ENCODE data around the gene CBL. TPM values are rescaled to one million over a fixed set of nuclear protein-coding genes. Genes with fewer than 3 reads are reported as not detected.
A peak's percentile ranks its signal among the peaks of the same experiment; 100 is the strongest.

CBL gene
- polyA plus RNA-seq, 2 of the 4 experiments (the other 2 are of a cell fraction), result 6.0 to 14.1 TPM

DNA sequence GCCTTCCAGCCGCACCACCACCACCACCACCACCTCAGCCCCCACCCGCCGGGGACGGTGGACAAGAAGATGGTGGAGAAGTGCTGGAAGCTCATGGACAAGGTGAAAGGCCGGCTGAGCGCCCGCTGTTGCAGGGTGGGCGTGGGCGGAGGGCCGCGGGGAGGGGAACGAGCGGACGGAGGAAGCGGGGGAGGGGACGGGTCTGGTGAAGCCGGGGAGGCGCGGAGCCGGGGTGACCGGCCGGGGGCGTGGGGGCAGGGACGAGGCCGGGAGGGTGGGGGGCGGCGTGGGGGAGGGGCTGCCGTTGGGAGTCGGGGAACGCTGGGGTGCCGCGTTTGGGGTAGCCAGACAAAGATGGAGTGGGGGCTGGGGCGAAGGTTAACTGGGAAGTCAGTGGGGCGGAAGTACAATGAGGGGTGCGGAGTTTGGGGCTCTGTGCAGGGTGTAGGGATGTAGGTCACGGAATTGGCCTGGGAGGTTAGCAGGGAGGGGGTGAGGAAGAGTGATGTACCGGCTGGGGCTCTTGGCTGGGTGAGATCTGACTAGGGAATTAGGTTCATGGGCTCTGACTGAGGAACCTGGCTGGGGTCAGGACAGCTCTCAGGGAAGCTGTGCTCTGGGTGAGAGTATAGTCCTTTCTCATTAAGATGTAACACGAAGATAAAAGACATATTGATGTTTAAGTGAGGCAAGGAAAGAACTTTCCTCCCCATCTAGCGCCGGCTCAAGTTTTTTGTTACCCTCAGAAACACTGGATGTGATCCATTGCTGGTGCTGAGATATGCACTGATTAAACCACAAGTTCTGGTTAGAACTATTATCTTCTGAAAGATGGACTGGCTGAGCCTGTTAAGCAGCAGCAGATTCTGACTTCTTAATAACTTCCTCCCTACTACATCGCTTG is 624 bp downstream of the CBL start:
- Histone ChIP-seq H3K4me3 (peak overlapping the region; percentile 98), H3K4me1 (peaks cover 21% of the 10 kb centered on the region), H3K4me2 (peak overlapping the region; percentile 98), H3K27ac (peak overlapping the region; percentile 94 to 99), H3K9me3 (no peaks in the 10 kb centered on the region)
- peak; percentile 57 to 64 for ATAC-seq
- TF ChIP-seq, protein P1, sequence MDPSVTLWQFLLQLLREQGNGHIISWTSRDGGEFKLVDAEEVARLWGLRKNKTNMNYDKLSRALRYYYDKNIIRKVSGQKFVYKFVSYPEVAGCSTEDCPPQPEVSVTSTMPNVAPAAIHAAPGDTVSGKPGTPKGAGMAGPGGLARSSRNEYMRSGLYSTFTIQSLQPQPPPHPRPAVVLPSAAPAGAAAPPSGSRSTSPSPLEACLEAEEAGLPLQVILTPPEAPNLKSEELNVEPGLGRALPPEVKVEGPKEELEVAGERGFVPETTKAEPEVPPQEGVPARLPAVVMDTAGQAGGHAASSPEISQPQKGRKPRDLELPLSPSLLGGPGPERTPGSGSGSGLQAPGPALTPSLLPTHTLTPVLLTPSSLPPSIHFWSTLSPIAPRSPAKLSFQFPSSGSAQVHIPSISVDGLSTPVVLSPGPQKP (IDR thresholded peaks at IDR 0.05; ENCODE audit: low read depth, low read length), result no peak
- TF ChIP-seq BHLHE40 (IDR thresholded peaks at IDR 0.05; ENCODE audit: low read depth, low read length), result no peak
- no peak for FAIRE-seq
- DNase-seq (ENCODE audit: low read depth in 1 of 2, low spot score in 1 of 2), result no peak
- ChIA-PET POLR2A (interaction anchor here (1.4 to 1.5 kb wide), 2 partner anchors 38 to 122 kb away, joined by 3 to 4 read pairs; partner anchors contain the start of gene HMBS), CTCF (interaction anchor here (0.7 to 2.7 kb wide), 23 partner anchors 9 to 268 kb away, joined by 3 to 17 read pairs (median 4); partner anchors contain the start of gene C1QTNF5)
- WGBS (ENCODE audit: missing lambda C conversion rate), result 10% methylated on average over 9 of the region's 41 CpGs

DNA sequence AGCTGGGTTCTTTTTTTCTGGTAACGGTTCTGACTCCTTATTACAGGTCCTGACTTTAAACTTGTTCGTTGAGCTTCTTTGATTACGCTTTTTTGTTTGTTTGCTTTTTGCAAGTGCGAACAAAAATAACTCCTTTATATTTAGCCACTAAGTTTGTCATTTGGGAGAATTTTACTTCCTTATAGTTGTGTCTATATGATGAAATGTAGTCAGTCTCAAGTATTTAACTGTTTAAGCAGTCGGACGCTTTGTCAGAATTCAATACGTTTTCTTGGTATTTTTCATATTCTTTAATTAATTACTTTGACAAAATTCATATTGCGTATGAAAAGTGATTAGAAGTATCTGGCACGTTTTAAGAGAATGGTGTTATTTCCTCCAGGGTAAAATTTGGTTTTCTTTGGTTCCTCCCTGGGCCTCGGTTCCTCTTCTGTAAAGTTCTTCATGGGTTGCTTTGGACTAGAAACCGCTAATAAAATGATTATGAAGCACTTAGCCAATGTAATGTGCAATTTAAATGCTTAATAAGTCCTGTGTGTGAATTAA is 1.3 kb downstream of the CBL start:
- no peak for DNase-seq (ENCODE audit: low read depth in 1 of 2, low spot score in 1 of 2)
- FAIRE-seq, result no peak

More for the DNA sequence above, 1.3 kb downstream of the CBL start:
- ATAC-seq, result no peak
- H3K9me3 ChIP-seq, result no peaks in the 10 kb centered on the region
- H3K4me2 ChIP-seq, result peak overlapping the region; percentile 98
- H3K27ac ChIP-seq, result peak overlapping the region; percentile 94 to 99
- ChIA-PET POLR2A (interaction anchor here (1.5 kb wide), 1 partner anchor 38 kb away, joined by 3 read pairs; no protein-coding TSS in a partner anchor), CTCF (interaction anchor here (1.2 to 2.7 kb wide), 5 partner anchors 10 to 62 kb away, joined by 3 to 17 read pairs (median 4); no protein-coding TSS in a partner anchor)
- TF ChIP-seq FOSL2 (IDR thresholded peaks at IDR 0.05) (no peak), FOSL2 (CRISPR knock-in tag; IDR thresholded peaks at IDR 0.05) (no peak), CBX8 (IDR thresholded peaks at IDR 0.05) (no peak), PHF8 (IDR thresholded peaks at IDR 0.05; ENCODE audit: borderline replicate concordance, low read depth) (no peak), CEBPB (IDR thresholded peaks at IDR 0.05) (no peak), FOXS1 (CRISPR knock-in tag; IDR thresholded peaks at IDR 0.05) (no peak), TP53 (CRISPR knock-in tag; IDR thresholded peaks at IDR 0.05) (no peak), ESRRA (IDR thresholded peaks at IDR 0.05; ENCODE audit: borderline replicate concordance, low read length) (no peak), NPAS2 (CRISPR knock-in tag; IDR thresholded peaks at IDR 0.05; ENCODE audit: borderline replicate concordance) (no peak), RARB (CRISPR knock-in tag; IDR thresholded peaks at IDR 0.05) (no peak), RFX5 (IDR thresholded peaks at IDR 0.05) (no peak), EHF (CRISPR knock-in tag; IDR thresholded peaks at IDR 0.05) (no peak), KDM5A (IDR thresholded peaks at IDR 0.05) (no peak), EP300 (IDR thresholded peaks at IDR 0.05) (no peak), HOXB13 (CRISPR knock-in tag; IDR thresholded peaks at IDR 0.05; ENCODE audit: low read depth) (no peak), ZNF302 (CRISPR knock-in tag; IDR thresholded peaks at IDR 0.05) (no peak)
- TF ChIP-seq, protein P1 (IDR thresholded peaks at IDR 0.05; ENCODE audit: low read depth, low read length), result no peak
- TF ChIP-seq, protein P2, sequence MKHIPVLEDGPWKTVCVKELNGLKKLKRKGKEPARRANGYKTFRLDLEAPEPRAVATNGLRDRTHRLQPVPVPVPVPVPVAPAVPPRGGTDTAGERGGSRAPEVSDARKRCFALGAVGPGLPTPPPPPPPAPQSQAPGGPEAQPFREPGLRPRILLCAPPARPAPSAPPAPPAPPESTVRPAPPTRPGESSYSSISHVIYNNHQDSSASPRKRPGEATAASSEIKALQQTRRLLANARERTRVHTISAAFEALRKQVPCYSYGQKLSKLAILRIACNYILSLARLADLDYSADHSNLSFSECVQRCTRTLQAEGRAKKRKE (CRISPR knock-in tag; IDR thresholded peaks at IDR 0.05; ENCODE audit: low read depth), result no peak
- TF ChIP-seq, protein P3, sequence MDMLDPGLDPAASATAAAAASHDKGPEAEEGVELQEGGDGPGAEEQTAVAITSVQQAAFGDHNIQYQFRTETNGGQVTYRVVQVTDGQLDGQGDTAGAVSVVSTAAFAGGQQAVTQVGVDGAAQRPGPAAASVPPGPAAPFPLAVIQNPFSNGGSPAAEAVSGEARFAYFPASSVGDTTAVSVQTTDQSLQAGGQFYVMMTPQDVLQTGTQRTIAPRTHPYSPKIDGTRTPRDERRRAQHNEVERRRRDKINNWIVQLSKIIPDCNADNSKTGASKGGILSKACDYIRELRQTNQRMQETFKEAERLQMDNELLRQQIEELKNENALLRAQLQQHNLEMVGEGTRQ (IDR thresholded peaks at IDR 0.05), result no peak
- TF ChIP-seq, protein P4, sequence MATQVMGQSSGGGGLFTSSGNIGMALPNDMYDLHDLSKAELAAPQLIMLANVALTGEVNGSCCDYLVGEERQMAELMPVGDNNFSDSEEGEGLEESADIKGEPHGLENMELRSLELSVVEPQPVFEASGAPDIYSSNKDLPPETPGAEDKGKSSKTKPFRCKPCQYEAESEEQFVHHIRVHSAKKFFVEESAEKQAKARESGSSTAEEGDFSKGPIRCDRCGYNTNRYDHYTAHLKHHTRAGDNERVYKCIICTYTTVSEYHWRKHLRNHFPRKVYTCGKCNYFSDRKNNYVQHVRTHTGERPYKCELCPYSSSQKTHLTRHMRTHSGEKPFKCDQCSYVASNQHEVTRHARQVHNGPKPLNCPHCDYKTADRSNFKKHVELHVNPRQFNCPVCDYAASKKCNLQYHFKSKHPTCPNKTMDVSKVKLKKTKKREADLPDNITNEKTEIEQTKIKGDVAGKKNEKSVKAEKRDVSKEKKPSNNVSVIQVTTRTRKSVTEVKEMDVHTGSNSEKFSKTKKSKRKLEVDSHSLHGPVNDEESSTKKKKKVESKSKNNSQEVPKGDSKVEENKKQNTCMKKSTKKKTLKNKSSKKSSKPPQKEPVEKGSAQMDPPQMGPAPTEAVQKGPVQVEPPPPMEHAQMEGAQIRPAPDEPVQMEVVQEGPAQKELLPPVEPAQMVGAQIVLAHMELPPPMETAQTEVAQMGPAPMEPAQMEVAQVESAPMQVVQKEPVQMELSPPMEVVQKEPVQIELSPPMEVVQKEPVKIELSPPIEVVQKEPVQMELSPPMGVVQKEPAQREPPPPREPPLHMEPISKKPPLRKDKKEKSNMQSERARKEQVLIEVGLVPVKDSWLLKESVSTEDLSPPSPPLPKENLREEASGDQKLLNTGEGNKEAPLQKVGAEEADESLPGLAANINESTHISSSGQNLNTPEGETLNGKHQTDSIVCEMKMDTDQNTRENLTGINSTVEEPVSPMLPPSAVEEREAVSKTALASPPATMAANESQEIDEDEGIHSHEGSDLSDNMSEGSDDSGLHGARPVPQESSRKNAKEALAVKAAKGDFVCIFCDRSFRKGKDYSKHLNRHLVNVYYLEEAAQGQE (IDR thresholded peaks at IDR 0.05), result no peak
- 55% methylated on average over 11 of the region's 11 CpGs for WGBS (ENCODE audit: missing lambda C conversion rate)
- peaks cover 21% of the 10 kb centered on the region for H3K4me1 ChIP-seq
- peak overlapping the region; percentile 98 for H3K4me3 ChIP-seq

Measured in A549 (cell line).